HG03460 (cell line): ENCODE results near the gene HOXB1.
"Not testable (repeated sequence)": the region's sequence is repeated elsewhere in the genome, so short reads cannot be mapped to it uniquely, and the experiment has no call there.

ENCODE experiments used
- ATAC-seq: cut with Tn5 transposase; IDR thresholded peaks from one replicate; pipeline ENCODE4 v1.9.1; 2021; ENCODE audit not compliant: unreplicated experiment

HOXB1 gene

GRCh38 chr17:48544349-48545021, 13.7 kb upstream of the HOXB1 start:
- no peak for ATAC-seq

- ATAC-seq: no peak
Measured at GRCh38 chr17:48543854-48544348, 13.1 kb upstream of the HOXB1 start.

- ATAC-seq: no peak
Measured at GRCh38 chr17:48543107-48543853, 12.5 kb upstream of the HOXB1 start.

GRCh38 chr17:48542698-48543106, 11.9 kb upstream of the HOXB1 start:
- ATAC-seq: no peak

GRCh38 chr17:48542114-48542656, 11.4 kb upstream of the HOXB1 start:
- no peak for ATAC-seq

- ATAC-seq: no peak
Measured at GRCh38 chr17:48541577-48542113, 10.8 kb upstream of the HOXB1 start.

- no peak for ATAC-seq
Measured at GRCh38 chr17:48541036-48541576, 10.3 kb upstream of the HOXB1 start.

GRCh38 chr17:48540213-48540612, 9.4 kb upstream of the HOXB1 start:
- no peak for ATAC-seq

GRCh38 chr17:48539177-48539576, 8.4 kb upstream of the HOXB1 start:
- no peak for ATAC-seq

GRCh38 chr17:48537316-48537715, 6.5 kb upstream of the HOXB1 start:
- no peak for ATAC-seq

- not testable (repeated sequence) for ATAC-seq
Measured at GRCh38 chr17:48535793-48536559, 5.2 kb upstream of the HOXB1 start.

- ATAC-seq: no peak
Measured at GRCh38 chr17:48532261-48532660, 1.4 kb upstream of the HOXB1 start.

- ATAC-seq: no peak
Measured at GRCh38 chr17:48530208-48530886, 464 bp downstream of the HOXB1 start.

- ATAC-seq: no peak
Measured at GRCh38 chr17:48529683-48530009, 1.2 kb downstream of the HOXB1 start.

- no peak for ATAC-seq
Measured at GRCh38 chr17:48528936-48529682, 1.7 kb downstream of the HOXB1 start.

GRCh38 chr17:48528153-48528935, 2.5 kb downstream of the HOXB1 start:
- ATAC-seq: no peak

GRCh38 chr17:48527547-48527932, 3.3 kb downstream of the HOXB1 start:
- no peak for ATAC-seq

- no peak for ATAC-seq
Measured at GRCh38 chr17:48526608-48527546, 3.9 kb downstream of the HOXB1 start.
